GM21717 (cell line): ENCODE results near the gene DOCK9.

ENCODE experiments used
- ATAC-seq: cut with Tn5 transposase; IDR thresholded peaks from one replicate; pipeline ENCODE4 v1.9.1; 2021; ENCODE audit warnings: mild to moderate bottlenecking, moderate library complexity; ENCODE audit not compliant: unreplicated experiment

DOCK9 gene

DNA sequence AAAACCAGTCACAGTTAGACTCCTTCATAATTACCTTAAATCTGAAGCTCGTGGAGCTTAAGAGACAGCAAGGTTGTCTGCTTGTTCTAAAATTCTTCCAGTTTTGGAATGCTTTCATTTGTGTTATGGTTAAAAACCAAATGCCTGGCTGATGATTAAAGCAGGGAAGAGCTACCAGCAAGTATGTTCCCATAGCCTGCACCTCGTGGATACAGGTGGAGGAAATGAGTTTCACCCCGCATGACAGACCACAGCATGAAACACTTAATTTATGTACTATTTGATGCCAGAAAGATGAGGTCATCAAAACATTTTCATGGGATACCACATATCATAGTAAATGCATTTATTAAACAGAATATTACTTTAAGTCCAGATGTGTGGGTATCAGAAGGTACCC is 416 bp upstream of the DOCK9 start:
- ATAC-seq, result no peak

DNA sequence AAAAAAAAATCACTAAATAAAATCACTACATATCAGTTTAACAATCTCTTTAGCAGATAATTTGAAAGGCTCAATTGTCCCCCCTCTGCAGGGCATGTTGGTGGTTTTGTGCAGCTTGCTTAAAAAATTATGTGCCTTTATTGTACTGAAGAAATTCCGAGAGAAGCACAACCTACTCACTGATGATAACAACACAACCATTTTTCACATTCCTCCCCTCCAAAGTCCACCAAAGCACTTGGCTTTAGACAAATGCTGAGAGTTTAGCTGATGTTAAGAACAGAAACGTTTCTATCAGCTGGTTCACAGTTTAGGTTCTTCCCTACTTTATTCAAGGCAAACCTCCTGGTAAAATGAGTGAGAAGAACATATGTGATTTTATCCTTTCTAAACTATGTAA is 923 bp downstream of the DOCK9 start:
- no peak for ATAC-seq

DNA sequence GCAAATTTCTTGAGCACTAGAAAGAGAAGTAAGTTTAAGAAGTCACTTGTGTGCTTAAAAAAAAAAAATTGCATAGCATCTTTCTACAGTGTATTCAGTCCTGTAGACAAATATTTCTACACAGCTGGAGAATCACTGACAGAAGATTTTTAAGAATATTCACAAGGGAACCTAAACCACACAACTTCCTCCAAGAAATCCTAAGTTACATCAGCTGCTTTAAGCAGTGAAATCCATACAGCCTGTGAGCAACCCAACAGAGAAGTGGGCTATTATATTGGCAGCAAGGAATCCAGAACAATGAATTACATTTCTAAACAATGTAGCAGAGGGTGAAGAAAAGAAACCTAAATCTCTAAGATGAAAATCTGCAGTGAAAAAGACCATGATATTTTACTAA is 1.5 kb downstream of the DOCK9 start:
- no peak for ATAC-seq

DNA sequence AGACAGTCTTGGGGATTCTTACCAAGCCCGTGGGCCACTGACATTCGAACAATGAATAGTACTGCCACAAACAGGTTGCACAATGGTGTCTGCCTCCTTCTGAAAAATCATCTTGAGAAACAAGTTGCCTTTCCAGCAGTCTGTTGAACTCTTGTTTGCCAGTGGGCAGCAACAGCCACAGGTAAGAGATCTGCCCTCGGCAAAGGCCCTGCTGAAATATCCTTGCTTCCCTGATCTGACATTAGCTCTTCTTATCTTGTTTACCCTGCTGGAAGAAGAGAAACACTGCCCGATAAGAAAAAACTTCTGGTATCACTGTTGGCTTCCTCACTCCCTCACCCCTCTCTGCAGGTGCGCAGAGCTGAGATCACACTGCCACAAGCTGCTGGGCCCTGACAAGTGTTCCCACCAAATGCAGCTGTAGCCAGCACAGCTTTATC is 2.0 kb downstream of the DOCK9 start:
- ATAC-seq, result no peak

DNA sequence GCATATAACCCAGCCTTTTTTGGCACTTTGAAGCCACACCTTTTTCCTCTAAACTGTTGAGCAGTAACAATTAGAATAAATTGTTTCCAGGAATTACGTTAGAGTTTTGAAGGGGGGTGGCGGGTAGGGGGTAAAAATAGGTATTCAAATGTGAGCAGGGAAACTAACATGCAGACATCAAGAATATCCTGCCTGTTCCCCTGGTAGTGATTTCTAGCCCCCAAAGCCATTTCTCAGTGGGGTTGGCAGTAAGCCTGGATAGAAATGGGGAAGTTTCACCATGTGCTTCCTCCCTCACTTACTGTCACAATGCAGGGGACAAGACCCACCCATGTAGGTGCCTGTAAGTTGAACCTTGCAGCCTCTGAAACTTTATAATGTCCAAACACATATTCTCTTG is 3.8 kb downstream of the DOCK9 start:
- no peak for ATAC-seq

DNA sequence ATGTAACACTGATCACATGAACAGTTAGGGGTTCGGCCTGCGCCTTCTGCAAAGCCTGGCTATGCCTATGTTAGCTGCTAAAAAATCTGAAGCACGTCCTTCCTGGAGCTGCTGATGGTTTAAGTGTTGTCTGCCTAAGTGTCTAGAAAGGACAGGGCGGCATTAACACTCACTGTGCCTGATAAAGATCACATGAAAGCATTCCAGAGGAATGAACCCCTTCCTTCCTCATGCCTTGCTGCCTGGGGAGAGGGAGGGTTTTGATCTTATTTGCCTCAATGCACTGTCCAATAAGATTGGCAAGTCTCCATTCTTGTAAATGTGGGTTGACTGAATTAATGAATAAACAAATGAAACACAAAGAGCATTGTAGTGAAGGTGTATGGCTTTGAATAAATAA is 5.2 kb downstream of the DOCK9 start:
- ATAC-seq, result no peak

DNA sequence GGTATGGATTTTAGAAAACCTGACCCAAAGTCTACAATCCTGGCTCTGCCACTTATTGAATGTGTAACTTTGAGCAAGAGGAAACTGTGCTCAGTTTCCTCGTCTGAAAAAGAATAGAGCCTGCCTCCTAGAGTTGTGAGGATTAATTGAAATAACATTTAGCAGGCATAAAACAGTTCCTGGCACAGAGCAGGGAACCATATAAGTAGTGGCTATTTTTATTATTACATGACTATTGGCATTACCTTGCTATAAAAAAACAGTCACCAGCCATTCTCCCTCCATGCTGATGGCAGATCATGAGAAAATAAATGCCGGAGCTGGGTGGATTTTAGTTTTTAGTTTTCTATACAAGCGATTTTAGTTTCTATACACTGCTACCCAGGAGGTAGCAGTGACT is 5.8 kb downstream of the DOCK9 start:
- no peak for ATAC-seq

DNA sequence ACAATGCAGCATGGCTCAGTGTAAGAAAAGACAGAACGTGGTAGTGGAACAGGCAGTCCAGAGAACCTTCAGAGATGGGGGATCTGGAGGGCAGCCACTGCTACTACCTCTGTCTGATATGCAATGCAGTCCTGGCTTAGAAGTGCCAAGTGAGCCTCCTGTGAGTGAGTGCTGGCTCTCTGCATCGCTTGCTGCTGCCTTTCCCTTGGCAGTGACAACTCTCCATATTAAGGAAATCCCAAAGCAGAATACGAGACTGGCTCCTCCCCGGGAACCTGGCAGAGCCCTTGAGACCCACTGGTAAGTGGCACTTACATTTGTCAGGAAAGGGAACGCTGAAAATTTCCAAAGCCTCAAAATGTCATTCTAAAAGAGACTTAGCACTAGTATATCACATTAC is 7.5 kb downstream of the DOCK9 start:
- ATAC-seq, result no peak

DNA sequence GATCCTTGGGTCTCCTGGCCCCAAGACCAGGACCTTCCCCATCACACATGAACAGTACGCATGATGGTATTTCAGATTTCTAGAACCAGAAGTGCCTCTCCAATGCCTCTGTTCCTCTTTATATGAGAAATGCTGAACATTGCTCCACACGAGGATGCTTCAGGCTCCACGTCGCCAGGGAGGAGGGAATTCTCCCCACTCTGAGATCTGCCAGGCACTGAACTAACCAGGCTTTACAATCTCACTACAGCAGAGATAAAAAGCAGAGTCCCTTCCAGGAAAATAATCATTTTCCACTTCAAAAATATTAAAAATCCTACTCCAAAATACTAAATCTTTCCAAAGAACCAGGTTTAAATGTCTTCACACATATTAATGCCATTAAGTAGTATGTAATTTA is 10.4 kb downstream of the DOCK9 start:
- ATAC-seq, result no peak

DNA sequence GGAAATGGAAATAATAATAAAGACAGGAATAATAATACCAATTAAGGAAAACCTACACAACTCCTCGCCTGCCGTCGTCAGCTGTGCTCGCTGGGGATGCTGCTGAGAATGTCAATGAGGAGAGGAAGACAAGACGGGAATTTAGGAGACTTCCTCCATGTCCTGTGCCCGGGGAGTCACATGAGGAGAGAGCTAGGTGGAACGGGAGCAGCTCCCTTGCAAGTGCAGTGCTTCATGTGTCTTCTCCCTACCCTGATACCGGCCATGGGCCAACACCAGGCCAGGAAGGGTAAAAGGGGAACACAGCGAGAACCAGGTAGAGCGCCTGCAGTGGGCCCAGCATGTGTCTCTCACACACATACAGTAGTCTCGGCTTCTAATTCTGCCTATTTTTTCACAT is 11.8 kb downstream of the DOCK9 start:
- ATAC-seq, result no peak

DNA sequence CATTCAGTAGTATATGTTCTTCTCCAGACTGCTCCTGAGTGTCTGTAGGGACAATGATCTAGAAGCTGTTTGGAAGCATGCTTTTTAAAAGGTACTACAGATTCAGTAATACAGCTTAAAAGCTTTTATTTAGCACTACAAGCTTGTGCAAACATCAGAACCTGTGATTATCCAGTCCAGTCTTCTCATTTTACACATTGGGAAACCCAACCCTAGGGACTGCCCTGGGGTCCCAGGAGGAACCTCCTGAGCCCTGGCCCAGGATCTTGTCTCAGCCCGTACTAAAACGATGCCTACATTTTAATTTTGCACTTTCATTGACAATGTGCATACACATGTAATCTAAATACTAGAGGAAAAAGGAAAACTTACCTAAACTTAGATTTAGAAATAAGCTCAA is 12.5 kb downstream of the DOCK9 start:
- ATAC-seq, result no peak

DNA sequence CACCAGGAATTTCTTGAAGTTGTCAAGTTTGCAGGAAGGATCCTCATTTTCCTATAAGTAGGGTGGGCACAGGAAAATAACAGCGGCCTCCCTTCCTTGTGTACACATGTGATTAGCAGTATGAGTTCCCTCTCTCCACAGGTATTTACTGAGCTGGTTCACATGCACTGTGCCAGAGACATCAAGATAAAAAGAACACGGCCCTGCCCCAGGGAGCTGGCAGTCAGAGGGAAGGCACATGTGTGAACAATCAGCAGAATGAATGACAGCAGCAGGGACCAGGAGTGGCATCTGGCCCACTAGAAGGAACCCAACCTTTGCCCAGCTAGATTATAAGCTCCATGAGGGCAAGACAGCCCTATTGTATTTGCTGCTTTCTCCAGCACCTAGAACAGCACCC is 13.9 kb downstream of the DOCK9 start:
- ATAC-seq, result no peak

DNA sequence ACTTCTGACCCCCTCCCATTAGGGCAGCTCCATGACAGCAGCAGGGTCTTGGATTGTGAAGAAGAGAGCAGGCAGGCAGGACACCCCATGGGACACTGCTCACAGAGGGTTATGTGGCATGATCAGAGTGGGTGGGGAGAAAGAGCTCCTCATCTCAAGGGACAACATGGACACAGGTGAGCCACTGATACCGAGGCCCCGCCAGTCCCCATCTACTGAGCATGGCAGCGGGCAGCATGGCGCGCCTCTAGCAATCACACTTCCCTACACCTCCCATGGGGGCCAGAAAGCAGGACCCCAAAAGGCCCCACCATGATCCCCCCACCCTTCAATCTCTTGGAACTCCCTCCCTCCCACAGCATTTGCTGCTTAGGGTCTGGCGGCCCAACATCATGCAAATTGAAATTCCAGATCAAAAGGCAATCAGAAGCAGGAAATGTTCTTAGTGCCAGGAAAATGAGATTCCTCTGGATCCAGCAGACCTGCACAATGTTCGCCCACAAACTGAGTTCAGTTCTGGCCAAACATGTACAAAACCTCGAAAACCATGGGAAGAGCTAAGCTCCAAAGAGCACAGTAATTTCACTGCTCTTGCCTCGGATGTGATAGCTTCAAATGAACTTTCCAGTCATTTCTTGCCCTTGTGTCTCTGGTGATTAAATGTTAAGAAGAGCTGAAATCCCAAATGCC is 14.8 kb downstream of the DOCK9 start:
- ATAC-seq, result no peak

DNA sequence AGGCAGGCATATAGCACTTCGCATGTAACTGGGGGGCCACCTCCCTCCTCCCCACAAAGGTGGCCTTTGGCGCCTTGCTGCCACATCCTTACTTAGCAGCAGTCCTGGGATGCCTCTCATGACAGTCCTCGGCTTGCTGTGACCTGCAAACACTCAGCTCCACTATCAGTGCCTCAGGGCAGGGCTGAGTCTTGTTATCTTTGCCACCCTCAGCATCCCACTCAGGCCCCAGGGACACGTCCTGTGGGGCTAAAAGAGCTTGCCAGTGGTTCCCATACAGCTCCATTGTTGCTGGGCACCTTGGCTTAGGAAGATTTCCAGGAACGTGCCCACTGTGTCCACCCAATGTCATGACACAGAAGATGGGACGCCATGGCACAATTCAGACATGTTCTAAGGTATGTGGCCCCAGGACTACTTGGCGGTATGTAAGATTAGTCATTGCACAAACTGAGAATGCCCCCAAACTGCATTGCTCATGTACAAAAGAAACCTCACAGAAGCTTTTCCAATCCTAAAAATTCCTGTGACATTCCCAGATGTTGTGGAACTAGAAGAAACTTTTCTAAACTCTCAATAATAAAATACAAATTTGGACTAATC is 16.3 kb downstream of the DOCK9 start:
- ATAC-seq, result no peak

DNA sequence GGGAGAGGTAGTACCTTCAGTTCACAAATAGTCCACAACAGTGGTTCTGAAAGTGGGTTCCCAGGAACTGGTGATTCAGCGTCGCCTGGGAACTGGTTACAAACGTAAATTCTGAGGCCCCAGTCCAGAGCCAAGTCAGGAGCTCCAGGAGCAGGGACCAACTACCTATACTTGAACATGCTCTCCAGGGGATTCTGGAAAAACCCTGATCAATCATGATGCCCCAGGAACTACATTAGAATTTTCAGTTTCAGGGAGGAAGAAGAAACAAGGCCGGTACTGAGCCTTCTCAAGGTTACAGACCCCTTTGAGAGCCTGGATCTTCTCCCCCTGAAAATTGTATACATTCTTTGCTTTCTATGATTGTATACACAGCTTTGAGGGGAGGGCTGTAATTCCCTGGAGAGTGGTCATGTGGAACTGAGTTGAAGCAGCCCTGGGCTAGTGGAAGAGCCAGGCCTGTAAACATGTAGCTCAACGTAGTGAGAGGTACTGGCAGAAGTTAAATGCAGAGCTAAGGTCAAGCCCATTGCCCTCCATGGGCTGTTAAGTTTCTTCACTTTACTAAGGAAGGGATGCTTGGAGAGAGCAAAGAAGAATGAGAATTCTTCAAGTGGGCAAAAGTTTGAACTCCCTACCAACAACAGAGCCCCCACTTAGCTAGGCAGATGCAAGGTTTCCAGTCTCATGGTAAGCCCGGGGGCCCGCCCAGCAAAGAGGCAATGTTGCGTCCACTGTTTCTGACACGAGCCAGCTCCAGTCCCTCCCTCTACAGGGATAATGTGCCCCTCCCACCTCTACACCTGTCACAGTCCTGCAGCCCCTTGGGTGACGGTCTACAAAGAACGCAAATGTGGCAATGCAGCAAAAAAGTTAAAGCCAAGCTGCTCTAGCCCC is 17.0 kb downstream of the DOCK9 start:
- no peak for ATAC-seq

DNA sequence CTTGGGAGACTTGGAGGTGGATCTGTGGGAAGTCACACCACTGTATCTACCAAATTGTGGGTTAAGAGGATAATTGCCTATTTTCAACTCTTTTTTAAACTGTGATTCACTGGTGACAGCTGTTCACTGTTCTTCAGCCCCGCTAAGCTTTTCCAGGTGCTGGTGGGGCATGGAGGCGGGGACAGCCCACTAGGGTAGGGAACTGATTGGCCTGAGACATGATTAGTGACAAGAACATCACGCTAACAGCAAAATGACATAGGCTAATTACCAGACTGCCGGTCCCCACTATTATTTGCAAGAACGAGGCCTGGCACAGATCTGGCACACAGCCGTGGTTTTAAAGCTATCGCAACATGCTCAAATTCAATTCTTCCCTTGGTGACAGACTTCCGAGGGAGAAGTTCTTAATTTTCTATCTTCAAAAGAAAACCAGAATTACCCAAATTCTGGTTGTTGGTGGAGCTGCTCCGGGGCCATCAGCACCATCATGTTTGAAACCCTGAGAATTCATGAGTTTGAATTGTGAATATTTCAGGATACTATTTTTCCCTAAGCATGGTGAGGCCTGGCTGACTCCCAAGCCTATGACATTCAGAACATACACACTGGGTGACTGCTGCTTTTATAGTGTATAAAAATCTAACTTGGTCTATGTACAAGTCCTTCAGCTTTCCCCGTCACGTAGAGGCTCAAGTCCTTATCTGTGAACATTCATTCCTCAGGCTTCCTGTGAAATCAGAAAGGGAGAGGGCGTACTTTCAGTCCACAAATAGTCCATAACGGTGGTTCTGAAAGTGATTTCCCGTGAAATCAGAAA is 17.9 kb downstream of the DOCK9 start:
- no peak for ATAC-seq

DNA sequence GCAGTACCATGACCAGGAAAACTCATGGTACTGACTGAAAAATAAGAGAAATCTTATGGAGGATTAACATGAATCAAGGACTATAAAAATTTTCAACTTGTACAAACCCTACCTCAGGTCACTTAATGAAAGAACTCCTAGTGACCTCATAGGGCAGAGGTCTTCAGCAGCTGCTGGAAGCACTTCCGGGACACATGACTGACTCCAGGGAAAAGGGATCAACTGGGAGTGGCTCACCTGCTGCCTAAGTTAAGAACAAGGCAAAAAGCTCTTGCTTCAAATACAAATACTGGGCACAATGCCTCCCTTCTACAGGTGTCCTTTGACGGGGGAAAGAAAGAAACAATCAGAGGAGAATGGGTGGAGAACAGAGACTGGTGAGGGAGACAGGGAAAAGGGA is 18.6 kb downstream of the DOCK9 start:
- no peak for ATAC-seq

DNA sequence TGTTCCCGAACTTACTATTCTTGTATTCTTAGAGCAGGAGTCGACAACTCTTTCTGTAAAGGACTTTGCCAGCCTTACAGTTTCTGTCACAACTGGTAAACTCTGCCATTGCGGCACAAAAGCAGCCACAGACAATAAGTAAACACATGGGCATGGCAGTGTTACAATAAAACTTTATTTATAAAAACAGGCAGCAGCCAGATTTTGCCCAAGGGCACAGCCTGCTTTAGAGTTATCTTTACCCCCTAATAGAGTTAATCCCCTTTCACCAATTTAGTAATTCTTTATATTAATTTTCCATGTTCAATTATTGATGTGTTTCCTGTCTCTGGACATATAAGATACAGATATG is 19.4 kb downstream of the DOCK9 start:
- no peak for ATAC-seq

DNA sequence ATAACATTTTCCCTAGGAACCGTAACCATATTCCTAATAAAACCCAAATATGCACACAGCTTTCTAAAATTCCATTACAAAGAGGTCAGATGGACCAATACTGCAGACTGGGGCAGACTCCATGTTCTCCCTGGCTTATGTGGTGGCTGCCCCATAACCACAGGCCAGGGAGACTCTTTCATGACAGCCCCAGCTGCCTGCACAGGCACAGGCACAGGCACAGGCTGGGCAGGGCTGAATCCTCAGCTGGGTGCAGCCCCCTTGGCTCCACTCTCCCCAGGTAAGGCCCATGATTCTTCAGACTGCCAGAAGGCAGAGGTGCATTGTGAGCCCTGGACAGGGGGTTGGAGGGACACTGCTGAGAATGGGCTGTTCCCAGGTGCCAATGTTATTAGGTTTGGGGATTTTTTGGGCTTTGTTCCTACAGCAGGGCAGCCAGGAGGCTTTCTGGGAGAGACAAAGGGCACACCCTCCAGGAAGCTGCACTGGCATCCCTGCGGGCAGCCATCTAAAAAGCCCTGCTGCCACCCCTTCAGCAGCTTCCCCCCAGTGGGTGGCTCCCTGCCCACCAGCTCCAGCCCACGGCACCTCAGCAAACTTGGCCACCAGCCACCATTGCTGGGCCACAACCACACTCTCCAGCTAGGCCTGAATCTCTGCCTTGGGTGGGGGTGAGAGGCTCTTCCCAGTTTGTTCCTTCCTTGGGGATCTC is 20.0 kb downstream of the DOCK9 start:
- ATAC-seq, result no peak

DNA sequence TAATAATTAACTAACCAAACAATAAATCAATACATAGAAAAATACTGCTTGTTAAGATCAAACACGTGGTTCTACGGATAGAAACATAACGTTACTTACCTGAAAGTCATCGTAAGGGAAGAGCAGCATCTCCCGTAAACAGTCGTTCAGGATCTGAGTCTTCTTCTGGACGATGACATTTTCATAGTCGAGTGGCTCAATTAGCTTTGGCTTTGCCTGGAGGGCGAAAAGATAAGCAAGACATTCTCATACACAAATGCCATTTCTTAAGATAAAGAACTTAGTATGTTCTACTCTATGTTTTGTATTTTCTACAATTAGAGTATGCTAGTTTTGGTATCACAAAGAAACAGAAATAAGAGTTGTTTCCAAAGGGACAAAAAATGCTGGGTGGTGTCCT is 22.5 kb downstream of the DOCK9 start:
- ATAC-seq, result no peak

DNA sequence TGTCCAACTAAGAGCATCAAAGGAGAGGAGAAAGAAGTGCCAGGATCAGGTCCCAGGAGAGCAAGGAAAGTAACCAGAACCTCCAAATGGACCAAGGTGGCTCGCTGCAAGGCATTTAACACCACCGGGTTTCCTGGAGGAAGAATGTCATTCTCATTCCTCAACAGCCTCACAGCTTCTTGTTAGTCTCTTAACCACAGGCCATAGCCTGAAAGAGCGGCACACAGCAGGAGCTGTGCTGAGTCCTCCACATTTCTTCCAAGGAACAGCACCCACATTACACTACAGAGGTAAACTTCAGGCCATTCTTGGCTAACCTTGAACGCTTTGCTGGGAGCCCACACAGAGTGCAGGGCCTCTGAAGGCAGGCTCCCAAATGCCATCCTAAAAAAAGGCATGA is 23.6 kb downstream of the DOCK9 start:
- no peak for ATAC-seq
